Mesenteric fat pad (tissue), 1 donor: ENCODE results near the gene PCDHA5. TPM values are rescaled to one million over a fixed set of nuclear protein-coding genes. Genes with fewer than 3 reads are reported as not detected.
"Not testable (repeated sequence)": the region's sequence is repeated elsewhere in the genome, so short reads cannot be mapped to it uniquely, and the experiment has no call there.

ENCODE experiments used
- DNase-seq: peaks from one replicate; pipeline ENCODE4 v3.0.0-alpha.2; 2020; ENCODE audit warnings: low spot score
- total RNA-seq: library from RNA; stranded (reverse); fragmentation: NEBNext Ultra II Directional; extraction: Animal tissue kit (Norgen Biotek cat#: 25700); gene quantifications from one replicate; pipeline ENCODE4 v1.2.1, GENCODE V29; 2021
- donor health status: DM: yes; HTN: yes; CAD: no.

The PCDHA5 gene
- total RNA-seq, 1 donor from 2014 or later, result 0.10 TPM

DNA sequence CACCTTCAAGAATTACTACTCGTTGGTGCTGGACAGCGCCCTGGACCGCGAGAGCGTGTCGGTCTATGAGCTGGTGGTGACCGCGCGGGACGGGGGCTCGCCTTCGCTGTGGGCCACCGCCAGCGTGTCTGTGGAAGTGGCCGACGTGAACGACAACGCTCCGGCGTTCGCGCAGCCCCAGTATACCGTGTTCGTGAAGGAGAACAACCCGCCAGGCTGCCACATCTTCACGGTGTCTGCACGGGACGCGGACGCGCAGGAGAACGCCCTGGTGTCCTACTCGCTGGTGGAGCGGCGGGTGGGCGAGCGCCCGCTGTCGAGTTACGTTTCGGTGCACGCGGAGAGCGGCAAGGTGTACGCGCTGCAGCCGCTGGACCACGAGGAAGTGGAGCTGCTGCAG is 1.6 kb downstream of the PCDHA5 start:
- not testable (repeated sequence) for DNase-seq

DNA sequence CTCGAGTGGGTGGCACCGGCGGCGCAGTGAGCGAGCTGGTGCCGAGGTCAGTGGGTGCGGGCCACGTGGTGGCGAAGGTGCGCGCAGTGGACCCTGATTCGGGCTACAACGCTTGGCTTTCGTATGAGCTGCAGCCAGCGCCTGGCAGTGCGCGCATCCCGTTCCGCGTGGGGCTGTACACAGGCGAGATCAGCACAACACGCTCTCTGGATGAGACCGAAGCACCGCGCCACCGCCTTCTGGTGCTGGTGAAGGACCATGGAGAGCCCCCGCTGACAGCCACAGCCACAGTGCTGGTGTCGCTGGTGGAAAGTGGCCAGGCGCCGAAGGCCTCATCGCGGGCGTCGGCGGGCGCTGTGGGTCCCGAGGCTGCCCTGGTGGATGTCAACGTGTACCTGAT is 2.1 kb downstream of the PCDHA5 start:
- DNase-seq, result no peak

DNA sequence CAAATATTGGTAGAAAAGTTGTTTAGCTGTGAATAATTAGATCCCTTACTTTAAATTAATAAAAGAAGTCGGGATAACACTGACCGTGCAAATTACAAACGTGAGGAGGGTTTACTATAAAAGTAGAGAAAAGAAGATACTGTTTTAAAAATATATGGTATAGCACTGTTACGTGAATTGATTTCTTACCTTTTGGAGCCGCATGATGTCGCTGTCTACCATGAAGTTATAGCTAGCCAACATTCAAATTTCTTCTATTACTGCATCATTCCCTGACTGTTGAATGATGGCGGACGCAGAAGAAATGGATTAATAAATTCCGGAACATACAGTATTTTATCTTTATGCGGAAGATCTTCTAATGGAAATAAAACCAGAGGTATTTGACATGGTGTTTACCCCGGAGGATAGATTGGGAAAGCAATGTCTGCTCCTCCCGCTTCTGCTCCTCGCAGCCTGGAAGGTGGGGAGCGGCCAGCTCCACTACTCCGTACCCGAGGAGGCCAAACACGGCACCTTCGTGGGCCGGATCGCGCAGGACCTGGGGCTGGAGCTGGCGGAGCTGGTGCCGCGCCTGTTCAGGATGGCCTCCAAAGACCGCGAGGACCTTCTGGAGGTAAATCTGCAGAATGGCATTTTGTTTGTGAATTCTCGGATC is 6.4 kb downstream of the PCDHA5 start, which contains the start of gene PCDHA6:
TSS of gene PCDHA6 (plus strand) at position 257 of the 658 bp plus-strand sequence. CDS start at position 389, 132 bp downstream.
- DNase-seq, result no peak

DNA sequence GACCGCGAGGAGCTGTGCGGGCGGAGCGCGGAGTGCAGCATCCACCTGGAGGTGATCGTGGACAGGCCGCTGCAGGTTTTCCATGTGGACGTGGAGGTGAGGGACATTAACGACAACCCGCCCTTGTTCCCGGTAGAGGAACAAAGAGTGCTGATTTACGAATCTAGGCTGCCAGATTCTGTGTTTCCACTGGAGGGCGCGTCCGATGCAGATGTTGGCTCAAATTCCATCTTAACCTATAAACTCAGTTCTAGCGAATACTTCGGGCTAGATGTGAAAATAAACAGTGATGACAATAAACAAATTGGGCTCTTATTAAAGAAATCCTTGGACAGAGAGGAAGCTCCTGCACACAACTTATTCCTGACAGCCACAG is 6.9 kb downstream of the PCDHA5 start:
- no peak for DNase-seq

DNA sequence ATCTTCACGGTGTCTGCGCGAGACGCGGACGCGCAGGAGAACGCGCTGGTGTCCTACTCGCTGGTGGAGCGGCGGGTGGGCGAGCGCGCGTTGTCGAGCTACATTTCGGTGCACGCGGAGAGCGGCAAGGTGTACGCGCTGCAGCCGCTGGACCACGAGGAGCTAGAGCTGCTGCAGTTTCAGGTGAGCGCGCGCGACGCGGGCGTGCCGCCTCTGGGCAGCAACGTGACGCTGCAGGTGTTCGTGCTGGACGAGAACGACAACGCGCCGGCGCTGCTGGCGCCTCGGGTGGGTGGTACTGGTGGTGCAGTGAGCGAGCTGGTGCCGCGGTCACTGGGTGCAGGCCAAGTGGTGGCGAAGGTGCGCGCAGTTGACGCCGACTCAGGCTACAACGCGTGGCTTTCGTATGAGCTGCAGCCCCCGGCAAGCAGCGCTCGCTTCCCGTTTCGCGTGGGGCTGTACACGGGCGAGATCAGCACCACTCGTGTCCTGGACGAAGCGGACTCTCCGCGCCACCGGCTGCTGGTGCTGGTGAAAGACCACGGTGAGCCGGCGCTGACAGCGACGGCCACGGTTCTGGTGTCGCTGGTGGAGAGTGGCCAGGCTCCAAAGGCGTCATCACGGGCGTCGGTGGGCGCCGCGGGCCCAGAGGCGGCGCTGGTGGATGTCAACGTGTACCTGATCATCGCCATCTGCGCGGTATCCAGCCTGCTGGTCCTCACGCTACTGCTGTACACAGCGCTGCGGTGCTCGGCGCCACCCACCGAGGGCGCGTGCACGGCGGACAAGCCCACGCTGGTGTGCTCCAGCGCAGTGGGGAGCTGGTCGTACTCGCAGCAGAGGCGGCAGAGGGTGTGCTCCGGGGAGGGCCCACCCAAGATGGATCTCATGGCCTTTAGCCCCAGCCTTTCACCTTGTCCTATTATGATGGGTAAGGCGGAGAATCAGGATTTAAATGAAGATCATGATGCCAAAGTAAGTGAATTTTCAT is 8.4 kb downstream of the PCDHA5 start:
- not testable (repeated sequence) for DNase-seq

DNA sequence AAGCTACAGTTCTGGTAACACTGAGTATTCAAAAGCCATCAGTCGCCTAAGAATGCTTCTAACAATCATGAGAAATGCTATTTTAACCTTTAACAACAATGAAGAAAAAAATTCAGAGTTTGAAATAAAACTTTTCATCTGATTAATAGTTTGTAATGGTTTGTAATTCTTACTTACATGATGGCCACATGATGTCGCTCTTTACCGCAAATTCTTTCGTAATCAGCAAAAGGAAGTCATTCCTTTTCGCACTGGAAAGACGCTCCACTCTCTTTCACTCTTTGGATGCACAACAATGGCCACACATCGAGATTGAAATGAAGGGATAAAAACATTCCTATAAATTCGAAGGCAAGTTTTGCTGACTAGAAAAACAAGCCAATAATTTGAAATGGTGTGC is 12.6 kb downstream of the PCDHA5 start, which contains the start of gene PCDHA7:
TSS of gene PCDHA7 (plus strand) at position 277 of the 400 bp plus-strand sequence. CDS start at position 392, 115 bp downstream.
- no peak for DNase-seq

DNA sequence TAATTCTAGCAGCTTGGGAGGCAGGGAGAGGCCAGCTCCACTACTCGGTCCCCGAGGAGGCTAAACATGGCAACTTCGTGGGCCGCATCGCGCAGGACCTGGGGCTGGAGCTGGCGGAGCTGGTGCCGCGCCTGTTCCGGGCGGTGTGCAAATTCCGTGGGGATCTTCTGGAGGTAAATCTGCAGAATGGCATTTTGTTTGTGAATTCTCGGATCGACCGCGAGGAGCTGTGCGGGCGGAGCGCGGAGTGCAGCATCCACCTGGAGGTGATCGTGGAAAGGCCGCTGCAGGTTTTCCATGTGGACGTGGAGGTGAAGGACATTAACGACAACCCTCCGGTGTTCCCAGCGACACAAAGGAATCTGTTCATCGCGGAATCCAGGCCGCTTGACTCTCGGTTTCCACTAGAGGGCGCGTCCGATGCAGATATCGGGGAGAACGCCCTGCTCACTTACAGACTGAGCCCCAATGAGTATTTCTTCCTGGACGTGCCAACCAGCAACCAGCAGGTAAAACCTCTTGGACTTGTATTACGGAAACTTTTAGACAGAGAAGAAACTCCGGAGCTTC is 13.1 kb downstream of the PCDHA5 start:
- DNase-seq, result not testable (repeated sequence)

DNA sequence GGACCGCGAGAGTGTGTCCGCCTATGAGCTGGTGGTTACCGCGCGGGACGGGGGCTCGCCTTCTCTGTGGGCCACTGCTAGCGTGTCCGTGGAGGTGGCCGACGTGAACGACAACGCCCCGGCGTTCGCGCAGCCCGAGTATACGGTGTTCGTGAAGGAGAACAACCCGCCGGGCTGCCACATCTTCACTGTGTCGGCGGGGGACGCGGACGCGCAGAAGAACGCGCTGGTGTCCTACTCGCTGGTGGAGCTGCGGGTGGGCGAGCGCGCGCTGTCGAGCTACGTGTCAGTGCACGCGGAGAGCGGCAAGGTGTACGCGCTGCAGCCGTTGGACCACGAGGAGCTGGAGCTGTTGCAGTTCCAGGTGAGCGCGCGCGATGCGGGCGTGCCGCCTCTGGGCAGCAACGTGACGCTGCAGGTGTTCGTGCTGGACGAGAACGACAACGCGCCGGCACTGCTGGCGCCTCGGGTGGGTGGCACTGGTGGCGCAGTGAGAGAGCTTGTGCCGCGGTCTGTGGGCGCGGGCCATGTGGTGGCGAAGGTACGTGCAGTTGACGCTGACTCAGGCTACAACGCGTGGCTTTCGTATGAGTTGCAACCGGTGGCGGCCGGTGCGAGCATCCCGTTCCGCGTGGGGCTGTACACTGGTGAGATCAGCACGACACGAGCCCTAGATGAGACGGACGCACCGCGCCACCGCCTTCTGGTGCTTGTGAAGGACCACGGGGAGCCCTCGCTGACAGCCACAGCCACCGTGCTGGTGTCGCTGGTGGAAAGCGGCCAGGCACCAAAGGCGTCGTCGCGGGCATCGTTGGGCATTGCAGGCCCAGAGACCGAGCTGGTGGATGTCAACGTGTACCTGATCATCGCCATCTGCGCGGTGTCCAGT is 14.5 kb downstream of the PCDHA5 start:
- peak; percentile 89 for DNase-seq

DNA sequence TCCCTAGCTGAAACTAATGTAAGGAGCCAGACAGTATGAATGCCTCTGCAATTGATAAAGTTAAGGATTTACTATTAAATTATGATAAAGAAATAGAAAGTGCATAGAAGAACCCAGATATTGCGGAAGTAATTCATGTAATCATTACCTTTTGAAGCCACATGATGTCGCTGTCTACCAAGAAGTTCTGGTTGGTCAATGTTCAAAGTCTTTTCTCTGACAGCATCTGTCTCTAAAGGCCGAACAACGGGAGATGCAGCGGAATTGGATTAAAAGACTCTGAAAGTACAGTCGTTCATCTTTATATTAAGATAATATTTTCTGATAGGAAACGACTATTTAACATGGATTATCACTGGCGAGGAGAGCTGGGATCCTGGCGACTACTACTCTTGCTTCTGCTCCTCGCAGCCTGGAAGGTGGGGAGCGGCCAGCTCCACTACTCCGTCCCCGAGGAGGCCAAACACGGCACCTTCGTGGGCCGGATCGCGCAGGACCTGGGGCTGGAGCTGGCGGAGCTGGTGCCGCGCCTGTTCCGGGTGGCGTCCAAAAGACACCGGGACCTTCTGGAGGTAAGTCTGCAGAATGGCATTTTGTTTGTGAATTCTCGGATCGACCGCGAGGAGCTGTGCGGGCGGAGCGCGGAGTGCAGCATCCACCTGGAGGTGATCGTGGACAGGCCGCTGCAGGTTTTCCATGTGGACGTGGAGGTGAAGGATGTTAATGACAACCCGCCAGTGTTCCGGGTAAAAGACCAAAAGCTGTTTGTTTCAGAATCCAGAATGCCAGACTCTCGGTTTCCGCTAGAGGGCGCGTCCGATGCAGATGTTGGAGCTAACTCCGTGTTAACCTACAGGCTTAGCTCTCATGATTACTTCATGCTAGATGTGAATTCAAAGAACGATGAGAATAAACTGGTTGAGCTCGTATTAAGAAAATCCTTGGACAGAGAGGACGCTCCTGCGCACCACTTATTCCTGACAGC is 19.9 kb downstream of the PCDHA5 start, which contains the start of gene PCDHA8:
TSS of gene PCDHA8 (plus strand) at position 210 of the 985 bp plus-strand sequence. CDS start at position 345, 135 bp downstream.
- peak; percentile 72 for DNase-seq

DNA sequence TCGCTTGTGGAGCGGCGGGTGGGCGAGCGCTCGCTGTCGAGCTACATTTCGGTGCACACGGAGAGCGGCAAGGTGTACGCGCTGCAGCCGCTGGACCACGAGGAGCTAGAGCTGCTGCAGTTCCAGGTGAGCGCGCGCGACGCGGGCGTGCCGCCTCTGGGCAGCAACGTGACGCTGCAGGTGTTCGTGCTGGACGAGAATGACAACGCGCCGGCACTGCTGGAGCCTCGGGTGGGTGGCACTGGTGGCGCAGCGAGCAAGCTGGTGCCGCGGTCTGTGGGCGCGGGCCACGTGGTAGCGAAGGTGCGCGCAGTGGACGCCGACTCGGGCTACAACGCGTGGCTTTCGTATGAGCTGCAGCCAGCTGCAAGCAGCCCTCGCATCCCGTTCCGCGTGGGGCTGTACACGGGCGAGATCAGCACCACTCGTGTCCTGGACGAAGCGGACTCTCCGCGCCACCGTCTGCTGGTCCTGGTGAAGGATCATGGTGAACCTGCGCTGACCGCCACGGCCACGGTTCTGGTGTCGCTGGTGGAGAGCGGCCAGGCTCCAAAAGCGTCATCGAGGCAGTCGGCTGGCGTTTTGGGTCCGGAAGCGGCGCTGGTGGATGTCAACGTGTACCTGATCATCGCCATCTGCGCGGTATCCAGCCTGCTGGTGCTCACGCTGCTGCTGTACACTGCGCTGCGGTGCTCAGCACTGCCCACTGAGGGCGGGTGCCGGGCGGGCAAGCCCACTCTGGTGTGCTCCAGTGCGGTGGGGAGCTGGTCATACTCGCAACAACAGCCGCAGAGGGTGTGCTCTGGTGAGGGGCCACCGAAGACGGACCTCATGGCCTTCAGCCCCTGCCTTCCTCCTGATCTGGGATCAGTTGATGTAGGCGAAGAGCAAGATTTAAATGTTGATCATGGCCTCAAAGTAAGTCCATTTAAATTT is 21.7 kb downstream of the PCDHA5 start:
- peak; percentile 74 for DNase-seq

DNA sequence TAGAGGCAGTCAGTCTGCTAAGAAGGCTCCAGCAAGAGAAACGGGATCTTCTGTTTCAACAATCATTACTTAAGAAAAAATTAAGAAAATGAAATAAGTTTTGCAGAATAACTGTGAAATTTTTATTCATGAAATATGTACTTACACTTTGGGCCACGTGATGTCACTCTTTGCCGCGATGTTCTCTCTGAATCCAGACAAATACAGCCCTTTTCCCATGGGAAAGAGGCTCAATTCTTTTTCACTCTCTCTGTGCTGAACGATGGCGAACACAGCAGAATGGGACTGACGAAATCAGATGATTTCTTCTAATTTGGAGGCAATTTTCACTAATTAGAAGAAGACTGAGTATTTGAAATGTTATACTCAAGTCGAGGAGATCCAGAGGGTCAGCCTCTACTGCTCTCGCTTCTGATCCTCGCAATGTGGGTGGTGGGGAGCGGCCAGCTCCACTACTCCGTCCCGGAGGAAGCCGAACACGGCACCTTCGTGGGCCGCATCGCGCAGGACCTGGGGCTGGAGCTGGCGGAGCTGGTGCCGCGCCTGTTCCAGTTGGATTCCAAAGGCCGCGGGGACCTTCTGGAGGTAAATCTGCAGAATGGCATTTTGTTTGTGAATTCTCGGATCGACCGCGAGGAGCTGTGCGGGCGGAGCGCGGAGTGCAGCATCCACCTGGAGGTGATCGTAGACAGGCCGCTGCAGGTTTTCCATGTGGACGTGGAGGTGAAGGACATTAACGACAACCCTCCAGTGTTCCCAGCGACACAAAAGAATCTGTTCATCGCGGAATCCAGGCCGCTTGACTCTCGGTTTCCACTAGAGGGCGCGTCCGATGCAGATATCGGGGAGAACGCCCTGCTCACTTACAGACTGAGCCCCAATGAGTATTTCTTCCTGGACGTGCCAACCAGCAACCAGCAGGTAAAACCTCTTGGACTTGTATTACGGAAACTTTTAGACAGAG is 27.0 kb downstream of the PCDHA5 start, which contains the start of gene PCDHA9:
TSS of gene PCDHA9 (plus strand) at position 244 of the 964 bp plus-strand sequence. CDS start at position 358, 114 bp downstream.
- DNase-seq, result not testable (repeated sequence)

DNA sequence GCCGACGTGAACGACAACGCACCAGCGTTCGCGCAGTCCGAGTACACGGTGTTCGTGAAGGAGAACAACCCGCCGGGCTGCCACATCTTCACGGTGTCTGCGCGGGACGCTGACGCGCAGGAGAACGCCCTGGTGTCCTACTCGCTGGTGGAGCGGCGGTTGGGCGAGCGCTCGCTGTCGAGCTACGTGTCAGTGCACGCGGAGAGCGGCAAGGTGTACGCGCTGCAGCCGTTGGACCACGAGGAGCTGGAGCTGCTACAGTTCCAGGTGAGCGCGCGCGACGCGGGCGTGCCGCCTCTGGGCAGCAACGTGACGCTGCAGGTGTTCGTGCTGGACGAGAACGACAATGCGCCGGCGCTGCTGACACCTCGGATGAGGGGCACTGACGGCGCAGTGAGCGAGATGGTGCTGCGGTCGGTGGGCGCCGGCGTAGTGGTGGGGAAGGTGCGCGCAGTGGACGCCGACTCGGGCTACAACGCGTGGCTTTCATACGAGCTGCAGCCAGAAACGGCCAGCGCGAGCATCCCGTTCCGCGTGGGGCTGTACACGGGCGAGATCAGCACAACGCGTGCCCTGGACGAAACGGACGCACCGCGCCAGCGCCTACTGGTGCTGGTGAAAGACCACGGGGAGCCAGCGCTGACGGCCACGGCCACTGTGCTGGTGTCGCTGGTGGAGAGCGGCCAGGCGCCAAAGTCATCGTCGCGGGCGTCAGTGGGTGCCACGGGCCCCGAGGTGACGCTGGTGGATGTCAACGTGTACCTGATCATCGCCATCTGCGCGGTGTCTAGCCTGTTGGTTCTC is 28.6 kb downstream of the PCDHA5 start:
- DNase-seq, result peak; percentile 82

DNA sequence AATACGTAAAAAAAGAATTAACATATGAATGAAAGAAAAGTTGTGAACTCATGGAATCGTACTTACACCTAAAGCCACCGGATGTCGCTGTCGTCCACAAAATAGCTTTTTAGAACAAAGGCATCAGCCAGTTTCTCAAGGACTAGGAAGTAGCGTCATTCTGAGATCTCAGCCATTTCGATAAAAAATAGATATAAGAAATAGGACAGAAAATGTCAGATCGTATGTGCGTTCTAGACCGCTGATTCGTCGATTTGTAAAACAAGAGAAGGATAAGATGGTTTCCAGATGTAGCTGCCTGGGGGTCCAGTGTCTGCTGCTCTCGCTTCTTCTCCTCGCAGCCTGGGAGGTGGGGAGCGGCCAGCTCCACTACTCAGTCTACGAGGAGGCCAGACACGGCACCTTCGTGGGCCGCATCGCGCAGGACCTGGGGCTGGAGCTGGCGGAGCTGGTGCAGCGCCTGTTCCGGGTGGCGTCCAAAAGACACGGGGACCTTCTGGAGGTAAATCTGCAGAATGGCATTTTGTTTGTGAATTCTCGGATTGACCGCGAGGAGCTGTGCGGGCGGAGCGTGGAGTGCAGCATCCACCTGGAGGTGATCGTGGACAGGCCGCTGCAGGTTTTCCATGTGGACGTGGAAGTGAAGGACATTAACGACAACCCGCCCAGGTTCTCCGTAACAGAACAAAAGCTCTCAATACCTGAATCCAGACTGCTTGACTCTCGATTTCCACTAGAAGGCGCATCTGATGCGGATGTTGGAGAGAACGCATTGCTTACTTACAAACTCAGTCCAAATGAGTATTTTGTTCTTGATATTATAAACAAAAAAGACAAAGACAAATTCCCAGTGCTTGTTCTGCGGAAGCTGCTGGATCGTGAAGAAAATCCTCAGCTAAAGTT is 34.6 kb downstream of the PCDHA5 start, which contains the start of gene PCDHA10:
TSS of gene PCDHA10 (plus strand) at position 126 of the 903 bp plus-strand sequence. CDS start at position 278, 152 bp downstream.
- DNase-seq, result no peak

DNA sequence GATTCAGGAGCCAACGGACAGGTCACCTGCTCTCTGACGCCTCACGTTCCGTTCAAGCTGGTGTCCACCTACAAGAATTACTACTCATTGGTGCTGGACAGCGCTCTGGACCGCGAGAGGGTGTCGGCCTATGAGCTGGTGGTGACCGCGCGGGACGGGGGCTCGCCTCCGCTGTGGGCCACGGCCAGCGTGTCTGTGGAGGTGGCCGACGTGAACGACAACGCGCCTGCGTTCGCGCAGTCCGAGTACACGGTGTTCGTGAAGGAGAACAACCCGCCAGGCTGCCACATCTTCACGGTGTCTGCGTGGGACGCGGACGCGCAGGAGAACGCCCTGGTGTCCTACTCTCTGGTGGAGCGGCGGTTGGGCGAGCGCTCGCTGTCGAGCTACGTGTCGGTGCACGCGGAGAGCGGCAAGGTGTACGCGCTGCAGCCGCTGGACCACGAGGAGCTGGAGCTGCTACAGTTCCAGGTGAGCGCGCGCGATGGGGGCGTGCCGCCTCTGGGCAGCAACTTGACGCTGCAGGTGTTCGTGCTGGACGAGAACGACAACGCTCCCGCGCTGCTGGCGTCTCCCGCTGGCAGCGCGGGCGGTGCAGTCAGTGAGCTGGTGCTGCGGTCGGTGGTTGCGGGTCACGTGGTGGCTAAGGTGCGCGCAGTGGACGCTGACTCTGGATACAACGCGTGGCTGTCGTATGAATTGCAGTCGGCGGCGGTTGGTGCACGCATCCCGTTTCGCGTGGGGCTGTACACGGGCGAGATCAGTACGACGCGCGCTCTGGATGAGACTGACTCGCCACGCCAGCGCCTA is 36.0 kb downstream of the PCDHA5 start:
- DNase-seq, result no peak
